Neural cell (in vitro differentiated cells): Measurements from ENCODE around the gene ANKS1B. TPM values are rescaled to one million over a fixed set of nuclear protein-coding genes. Genes with fewer than 3 reads are reported as not detected.

Experiments
- H2AFZ ChIP-seq: fragments of 200-600, 300-800 bp; sonication (generic), shearing (Covaris generic); 2 replicates; pipeline ENCODE4 v1.6.0; 2014; ENCODE audit warnings: low read depth, mild to moderate bottlenecking, antibody characterized with exemption, low read length, moderate library complexity
- H3F3A ChIP-seq: fragments of 200-600 bp; shearing (Covaris generic); 2 replicates; pipeline ENCODE4 v1.6.1; 2016; ENCODE audit warnings: mild to moderate bottlenecking, moderate library complexity, mixed read lengths, antibody characterized with exemption, low read length; ENCODE audit not compliant: insufficient read depth, poor library complexity, severe bottlenecking
- H3K27ac ChIP-seq: fragments of 200-600, 300-800 bp; sonication (generic), shearing (Covaris generic); 2 replicates; pipeline ENCODE4 v1.5.1; 2014; ENCODE audit warnings: mild to moderate bottlenecking, low read length, moderate library complexity
- H3K27me3 ChIP-seq: fragments of 300-800, 200-600 bp; sonication (generic), shearing (Covaris generic); 2 replicates; pipeline ENCODE4 v1.6.0; 2014; ENCODE audit warnings: mild to moderate bottlenecking, low read depth, low read length, moderate library complexity; ENCODE audit not compliant: insufficient read depth
- H3K36me3 ChIP-seq: fragments of 300-800, 200-600 bp; sonication (generic), shearing (Covaris generic); 2 replicates; pipeline ENCODE4 v1.5.1; 2014; ENCODE audit warnings: mild to moderate bottlenecking, antibody characterized with exemption, low read length, moderate library complexity; ENCODE audit not compliant: insufficient read depth
- H3K4me2 ChIP-seq: fragments of 300-800, 200-600 bp; sonication (generic), shearing (Covaris generic); 2 replicates; pipeline ENCODE4 v1.6.0; 2014; ENCODE audit warnings: mild to moderate bottlenecking, low read length
- H3K4me3 ChIP-seq: fragments of 300-800, 200-600 bp; sonication (generic), shearing (Covaris generic); 2 replicates; pipeline ENCODE4 v1.5.1; 2014; ENCODE audit warnings: mild to moderate bottlenecking, low read length, moderate library complexity
- H3K79me2 ChIP-seq: fragments of 200-600 bp; shearing (Covaris generic); replicated peaks from 2 replicates; pipeline ENCODE4 v1.6.0; 2014; ENCODE audit warnings: mild to moderate bottlenecking, low read length, moderate library complexity; ENCODE audit not compliant: insufficient read depth
- H3K9ac ChIP-seq: fragments of 300-800, 200-600 bp; sonication (generic), shearing (Covaris generic); 2 replicates; pipeline ENCODE4 v1.6.1; 2016; ENCODE audit warnings: mild to moderate bottlenecking, low read length, mixed read lengths
- H3K9me2 ChIP-seq: fragments of 200-600 bp; shearing (Covaris generic); 2 replicates; pipeline ENCODE4 v1.6.1; 2016; ENCODE audit warnings: mild to moderate bottlenecking, low read length, mixed read lengths; ENCODE audit not compliant: insufficient read depth
- H3K9me3 ChIP-seq: fragments of 200-600, 300-800 bp; sonication (generic), shearing (Covaris generic); 2 replicates; pipeline ENCODE4 v1.6.1; 2016; ENCODE audit warnings: mild to moderate bottlenecking, mixed run types, low read length, moderate library complexity, mixed read lengths
- H4K20me1 ChIP-seq: fragments of 200-600 bp; shearing (Covaris generic); 2 replicates; pipeline ENCODE4 v1.6.1; 2016; ENCODE audit warnings: mild to moderate bottlenecking, mixed run types; ENCODE audit not compliant: insufficient read depth
- CTCF ChIP-seq: fragments of 450-650 bp; IDR thresholded peaks from 2 replicates; pipeline ENCODE4 v1.5.1; 2014; ENCODE audit warnings: antibody characterized with exemption, mild to moderate bottlenecking, moderate library complexity; ENCODE audit not compliant: poor library complexity, severe bottlenecking
- EP300 ChIP-seq: fragments of 450-650 bp; conservative IDR thresholded peaks from 2 replicates; pipeline ENCODE4 v1.6.1; 2014; ENCODE audit warnings: antibody characterized with exemption, mild to moderate bottlenecking, moderate library complexity; ENCODE audit not compliant: poor library complexity, severe bottlenecking
- EZH2 ChIP-seq: fragments of 200-600, 300-800 bp; shearing (Covaris generic), sonication (generic); IDR thresholded peaks from 2 replicates; pipeline ENCODE4 v1.6.1; 2014; ENCODE audit warnings: antibody characterized with exemption, low read length, borderline replicate concordance, mild to moderate bottlenecking; ENCODE audit not compliant: insufficient read depth, poor library complexity, severe bottlenecking
- MXI1 ChIP-seq: fragments of 450-650 bp; conservative IDR thresholded peaks from 2 replicates; pipeline ENCODE4 v1.6.1; 2014; ENCODE audit warnings: antibody characterized with exemption, mild to moderate bottlenecking; ENCODE audit not compliant: poor library complexity, severe bottlenecking
- POLR2AphosphoS5 ChIP-seq: IDR thresholded peaks from 2 replicates; pipeline ENCODE4 v1.6.1; 2012
- RAD21 ChIP-seq: fragments of 450-650 bp; conservative IDR thresholded peaks from 2 replicates; pipeline ENCODE4 v1.6.1; 2014; ENCODE audit warnings: antibody characterized with exemption, mild to moderate bottlenecking, moderate library complexity
- SMC3 ChIP-seq: fragments of 450-650 bp; conservative IDR thresholded peaks from 2 replicates; pipeline ENCODE4 v1.6.1; 2014; ENCODE audit warnings: antibody characterized with exemption, mild to moderate bottlenecking, moderate library complexity; ENCODE audit not compliant: poor library complexity
- TAF1 ChIP-seq: IDR thresholded peaks from 2 replicates; pipeline ENCODE4 v1.6.1; 2012; ENCODE audit warnings: low read depth
- polyA plus RNA-seq: library from polyadenylated mRNA; depleted of rRNA; stranded (reverse); fragments of >200 nt; gene quantifications from 2 replicates; pipeline ENCODE4 v1.2.3, GENCODE V29; 2014
- TF ChIP-seq, protein P1 (sequence below): IDR thresholded peaks from 2 replicates; pipeline ENCODE4 v1.6.1; 2012; ENCODE audit warnings: borderline replicate concordance

The ANKS1B gene
- polyA plus RNA-seq, 1 donor from 2014 or later, result 65.6 TPM

- H3K9me3 ChIP-seq, result no peaks in the 10 kb centered on the region
- H3K4me3 ChIP-seq, result no peak overlapping the region
- H4K20me1 ChIP-seq, result no peaks in the 10 kb centered on the region
- no peaks in the 10 kb centered on the region for H3K79me2 ChIP-seq
- H3K27ac ChIP-seq, result no peak overlapping the region
- H3K9ac ChIP-seq, result no peak overlapping the region
- TF ChIP-seq SMC3, result no peak
- TF ChIP-seq POLR2AphosphoS5, result no peak
- TF ChIP-seq RAD21, result no peak
- TF ChIP-seq TAF1, result no peak
- TF ChIP-seq, protein P1, sequence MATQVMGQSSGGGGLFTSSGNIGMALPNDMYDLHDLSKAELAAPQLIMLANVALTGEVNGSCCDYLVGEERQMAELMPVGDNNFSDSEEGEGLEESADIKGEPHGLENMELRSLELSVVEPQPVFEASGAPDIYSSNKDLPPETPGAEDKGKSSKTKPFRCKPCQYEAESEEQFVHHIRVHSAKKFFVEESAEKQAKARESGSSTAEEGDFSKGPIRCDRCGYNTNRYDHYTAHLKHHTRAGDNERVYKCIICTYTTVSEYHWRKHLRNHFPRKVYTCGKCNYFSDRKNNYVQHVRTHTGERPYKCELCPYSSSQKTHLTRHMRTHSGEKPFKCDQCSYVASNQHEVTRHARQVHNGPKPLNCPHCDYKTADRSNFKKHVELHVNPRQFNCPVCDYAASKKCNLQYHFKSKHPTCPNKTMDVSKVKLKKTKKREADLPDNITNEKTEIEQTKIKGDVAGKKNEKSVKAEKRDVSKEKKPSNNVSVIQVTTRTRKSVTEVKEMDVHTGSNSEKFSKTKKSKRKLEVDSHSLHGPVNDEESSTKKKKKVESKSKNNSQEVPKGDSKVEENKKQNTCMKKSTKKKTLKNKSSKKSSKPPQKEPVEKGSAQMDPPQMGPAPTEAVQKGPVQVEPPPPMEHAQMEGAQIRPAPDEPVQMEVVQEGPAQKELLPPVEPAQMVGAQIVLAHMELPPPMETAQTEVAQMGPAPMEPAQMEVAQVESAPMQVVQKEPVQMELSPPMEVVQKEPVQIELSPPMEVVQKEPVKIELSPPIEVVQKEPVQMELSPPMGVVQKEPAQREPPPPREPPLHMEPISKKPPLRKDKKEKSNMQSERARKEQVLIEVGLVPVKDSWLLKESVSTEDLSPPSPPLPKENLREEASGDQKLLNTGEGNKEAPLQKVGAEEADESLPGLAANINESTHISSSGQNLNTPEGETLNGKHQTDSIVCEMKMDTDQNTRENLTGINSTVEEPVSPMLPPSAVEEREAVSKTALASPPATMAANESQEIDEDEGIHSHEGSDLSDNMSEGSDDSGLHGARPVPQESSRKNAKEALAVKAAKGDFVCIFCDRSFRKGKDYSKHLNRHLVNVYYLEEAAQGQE, result no peak
- TF ChIP-seq MXI1, result no peak
- no peak for TF ChIP-seq EP300
- TF ChIP-seq EZH2, result no peak
- no peak for TF ChIP-seq CTCF
- no peaks in the 10 kb centered on the region for H3K9me2 ChIP-seq
- H3K4me2 ChIP-seq, result no peak overlapping the region
- no peak overlapping the region for H2AFZ ChIP-seq
- H3F3A ChIP-seq, result no peaks in the 10 kb centered on the region
- H3K36me3 ChIP-seq, result no peaks in the 10 kb centered on the region
- H3K27me3 ChIP-seq, result no peaks in the 10 kb centered on the region
These were observed 132.1 kb downstream of the ANKS1B start for GRCh38 chr12:99852666-99853065.

GRCh38 chr12:99847936-99848335 is 136.8 kb downstream of the ANKS1B start:
- H3K9ac ChIP-seq, result no peak overlapping the region

More at GRCh38 chr12:99847936-99848335, 136.8 kb downstream of the ANKS1B start:
- TF ChIP-seq EP300, result no peak
- TF ChIP-seq MXI1, result no peak
- no peak for TF ChIP-seq CTCF
- TF ChIP-seq TAF1, result no peak
- TF ChIP-seq RAD21, result no peak
- TF ChIP-seq, protein P1, result no peak
- TF ChIP-seq EZH2, result no peak
- TF ChIP-seq SMC3, result no peak
- no peak for TF ChIP-seq POLR2AphosphoS5
- H3K79me2 ChIP-seq, result no peaks in the 10 kb centered on the region
- H3K27ac ChIP-seq, result no peak overlapping the region
- no peaks in the 10 kb centered on the region for H3K36me3 ChIP-seq
- H3K4me3 ChIP-seq, result no peak overlapping the region
- H3K4me2 ChIP-seq, result no peak overlapping the region
- no peaks in the 10 kb centered on the region for H3K27me3 ChIP-seq
- H2AFZ ChIP-seq, result no peak overlapping the region
- no peaks in the 10 kb centered on the region for H3K9me3 ChIP-seq
- no peaks in the 10 kb centered on the region for H4K20me1 ChIP-seq
- no peaks in the 10 kb centered on the region for H3F3A ChIP-seq
- H3K9me2 ChIP-seq, result no peaks in the 10 kb centered on the region
